ENCODE measurements around the gene EMILIN3.

EMILIN3 gene

GRCh38 chr20:41344477-41344876 lies 22.1 kb downstream of the EMILIN3 start:
- DNase-seq: no peak

DNA sequence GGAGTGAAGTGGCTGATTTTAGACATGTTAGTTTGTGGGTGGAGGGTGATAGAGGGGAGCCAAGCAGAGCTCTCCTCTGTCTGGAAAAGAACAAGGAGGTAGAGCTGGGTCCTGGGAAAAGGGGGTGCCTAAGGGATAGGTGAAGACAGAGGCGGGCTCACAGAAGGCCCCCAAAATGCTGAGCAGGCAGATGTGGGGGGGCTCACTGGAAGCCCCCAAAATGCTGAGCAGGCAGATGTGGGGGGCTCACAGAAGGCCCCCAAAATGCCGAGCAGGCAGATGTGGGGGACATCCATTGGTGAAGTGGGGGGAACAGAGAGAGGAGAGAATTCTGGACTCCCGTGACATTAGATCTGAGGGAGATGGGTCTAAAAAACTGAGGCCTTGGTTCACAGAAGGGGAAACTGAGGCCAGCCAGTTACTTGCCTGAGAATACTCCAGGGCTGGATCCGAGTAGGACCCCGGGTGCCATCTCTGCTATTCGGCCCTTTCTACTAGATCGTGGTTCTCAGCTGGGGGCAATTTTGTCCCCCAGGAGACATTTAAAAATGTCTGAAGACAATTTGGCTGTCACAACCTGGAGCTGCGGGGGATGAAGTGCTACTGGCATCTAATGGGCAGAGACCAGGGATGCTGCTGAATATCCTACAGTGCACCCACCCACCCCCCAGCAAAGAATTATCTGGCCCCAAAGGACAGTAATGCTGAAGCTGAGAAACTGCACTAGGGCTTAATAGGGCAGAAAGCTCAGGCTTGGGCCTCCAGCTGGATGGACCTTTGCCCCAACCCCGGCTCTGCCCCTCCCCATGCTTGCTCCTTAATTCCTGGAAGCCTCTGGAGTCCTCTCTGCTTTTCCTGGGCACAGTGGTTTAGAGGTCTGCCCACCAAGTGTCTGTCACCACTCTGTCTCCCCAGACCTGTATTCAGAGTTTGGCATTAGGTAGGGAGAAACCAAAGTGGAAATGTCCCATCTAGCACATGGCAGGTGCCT lies 23.8 kb downstream of the EMILIN3 start:
- DNase-seq: no peak

DNA sequence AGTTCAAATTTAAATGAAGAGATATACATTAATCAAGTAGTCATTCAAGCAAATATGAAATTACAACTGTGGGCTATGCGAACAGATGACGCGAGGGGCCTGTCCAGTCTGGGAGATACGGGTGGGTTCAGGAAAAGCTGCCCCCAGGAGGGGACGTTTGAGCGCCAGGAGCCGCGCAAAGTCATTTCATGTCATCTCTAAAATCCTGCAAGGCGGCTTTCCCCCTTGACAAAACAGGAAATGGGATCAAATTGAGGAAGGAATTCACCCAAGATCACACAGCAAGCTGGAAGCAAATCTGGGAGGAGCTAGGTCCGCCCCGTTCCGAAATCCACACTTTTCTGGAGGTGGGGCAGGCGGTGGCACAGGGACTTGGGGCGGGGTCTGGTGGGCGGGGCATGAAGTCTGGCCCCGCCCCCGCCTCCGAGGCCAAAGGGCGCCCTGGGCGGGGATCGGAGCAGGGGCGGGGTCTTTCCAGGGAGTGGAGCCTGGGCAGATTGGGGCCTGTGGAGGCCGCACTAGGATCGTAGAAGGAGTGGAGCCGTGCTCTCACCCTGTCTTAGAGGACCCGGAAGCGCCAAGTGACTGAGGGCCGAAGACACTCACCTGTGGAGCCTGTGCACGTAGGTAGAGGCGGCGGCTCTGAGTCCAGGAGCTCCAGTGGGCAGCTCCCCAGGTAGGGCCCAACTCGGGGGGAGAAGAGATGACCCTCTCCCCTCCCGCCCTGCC lies 26.1 kb downstream of the EMILIN3 start, which contains the start of gene LPIN3:
Gene LPIN3 (plus strand): TSS at position 495 of the 729 bp plus-strand sequence. CDS start 4,983 bp downstream, outside the sequence.
- peak; percentile 86 for DNase-seq

- peak; percentile 56 for DNase-seq
Observed at GRCh38 chr20:41339957-41340326, 26.7 kb downstream of the EMILIN3 start.

DNA sequence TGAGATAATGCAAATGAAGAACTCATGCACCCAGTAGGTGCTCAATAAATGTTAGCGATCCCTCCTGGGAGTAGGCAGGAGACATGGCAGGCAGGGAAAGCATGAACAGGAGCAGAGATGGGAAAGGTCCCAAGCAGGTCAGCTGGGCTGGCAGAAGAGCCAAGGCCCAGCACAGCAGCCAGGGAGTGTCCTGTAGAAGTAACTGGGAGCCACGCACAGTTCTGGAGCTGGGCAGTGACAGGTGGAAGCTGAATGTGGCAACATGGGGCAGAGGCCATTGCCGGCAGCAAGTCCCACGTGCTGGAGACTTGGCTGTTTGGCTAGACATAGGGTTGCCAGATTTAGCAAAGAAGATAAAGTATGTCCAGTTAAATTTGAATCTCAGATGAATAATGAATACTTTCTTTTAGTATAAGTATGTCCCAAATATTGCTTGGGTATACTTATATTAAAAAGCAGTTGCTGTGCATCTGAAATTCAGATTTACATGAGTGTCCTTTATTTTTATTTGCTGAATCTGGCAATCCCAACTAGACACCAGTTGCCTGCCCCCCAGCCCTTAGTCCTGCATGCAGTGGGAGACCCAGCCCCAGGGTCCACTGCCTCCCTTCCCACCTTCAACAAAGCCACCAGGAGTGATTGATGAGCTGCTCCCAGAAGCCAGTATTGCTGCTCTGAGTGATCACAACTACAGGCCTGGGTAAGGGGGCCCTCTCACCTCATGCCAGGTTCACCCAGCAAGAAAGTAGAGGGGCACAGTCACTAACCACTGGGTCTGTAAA lies 29.7 kb downstream of the EMILIN3 start:
- DNase-seq: no peak

DNA sequence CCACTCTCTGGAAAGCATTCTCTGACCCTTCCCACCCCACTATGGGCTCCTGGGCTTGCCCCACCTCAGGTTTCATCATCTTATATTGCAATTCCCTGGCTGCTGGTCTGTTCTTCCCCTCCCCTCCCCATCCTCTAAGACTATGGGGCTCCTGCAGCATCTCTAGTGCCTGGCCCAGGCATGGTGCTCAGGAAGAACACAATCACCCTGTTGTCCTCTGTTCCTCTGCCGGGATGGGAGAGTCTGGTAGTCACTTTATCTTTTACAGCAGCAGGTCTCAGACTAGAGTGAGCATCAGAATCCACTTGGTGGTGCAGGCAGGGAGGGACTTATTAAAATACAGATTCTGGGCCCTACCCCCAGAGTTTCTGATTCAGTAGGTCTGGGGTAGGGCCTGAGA lies 31.0 kb downstream of the EMILIN3 start:
- DNase-seq: no peak

DNA sequence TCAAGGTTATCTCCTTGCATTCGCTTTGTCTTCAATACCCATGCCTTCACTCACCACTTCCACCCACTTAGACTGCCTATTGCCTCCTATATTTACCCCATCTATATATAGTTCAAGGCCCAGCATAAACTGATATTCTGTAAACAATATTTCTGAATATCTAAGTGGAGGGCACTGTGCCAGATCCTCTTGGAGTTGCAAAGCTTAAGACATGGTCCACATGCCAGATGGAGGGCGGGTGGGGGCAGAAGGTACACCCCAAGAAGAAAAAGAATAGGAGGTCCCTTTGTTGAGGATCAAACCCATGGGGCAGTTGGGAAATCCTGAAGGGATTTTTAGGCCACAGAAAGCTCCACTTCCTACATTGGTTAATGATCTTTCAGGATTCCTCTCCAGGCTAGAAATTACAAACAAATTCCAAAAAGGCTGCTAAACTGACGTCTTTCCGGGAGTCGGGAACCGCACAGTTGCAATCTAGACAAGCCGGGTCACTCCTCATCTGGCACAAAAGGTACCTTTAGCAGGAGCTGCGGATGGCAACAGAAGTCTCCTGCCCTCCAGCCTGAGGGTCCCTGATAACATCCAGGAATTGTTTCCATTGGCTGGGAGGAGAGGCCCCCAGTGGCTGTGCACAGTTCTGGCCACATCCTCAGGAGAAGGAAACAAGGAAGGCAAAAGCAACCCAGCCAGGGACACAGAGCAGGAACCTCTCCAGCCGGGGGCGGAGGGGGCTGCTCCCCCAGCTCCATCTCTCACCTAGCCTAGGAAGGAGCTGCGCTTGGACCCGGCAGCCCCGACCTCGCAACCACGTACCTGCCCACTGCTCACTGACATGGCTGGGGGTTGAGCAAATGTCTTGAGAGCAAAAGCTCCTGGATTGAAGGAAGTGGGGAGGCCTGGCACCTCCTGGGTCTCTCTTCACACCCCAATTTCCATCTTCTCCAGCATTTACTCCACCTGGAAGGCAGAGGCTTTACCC lies 31.9 kb downstream of the EMILIN3 start:
- no peak for DNase-seq

DNA sequence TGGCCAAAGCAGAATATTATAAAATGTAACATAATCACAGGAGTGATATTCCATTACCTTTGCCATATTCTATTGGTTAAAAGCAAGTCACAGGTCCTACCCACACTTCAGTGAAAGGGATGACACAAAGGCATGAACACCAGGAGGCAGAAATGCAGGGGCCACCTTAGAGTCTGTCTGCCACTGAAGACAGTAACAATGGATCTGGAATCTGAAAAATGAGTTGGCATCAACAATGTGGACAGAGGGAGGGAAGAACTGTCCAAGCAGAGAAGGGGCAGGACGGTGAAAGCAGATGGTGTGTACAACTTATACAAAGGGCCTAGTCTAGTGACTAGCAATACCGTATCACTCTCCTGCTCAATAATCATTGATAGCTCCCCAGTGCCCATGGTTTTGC lies 32.6 kb downstream of the EMILIN3 start:
- no peak for DNase-seq

GRCh38 chr20:41331731-41332130 lies 34.9 kb downstream of the EMILIN3 start:
- DNase-seq: no peak

DNA sequence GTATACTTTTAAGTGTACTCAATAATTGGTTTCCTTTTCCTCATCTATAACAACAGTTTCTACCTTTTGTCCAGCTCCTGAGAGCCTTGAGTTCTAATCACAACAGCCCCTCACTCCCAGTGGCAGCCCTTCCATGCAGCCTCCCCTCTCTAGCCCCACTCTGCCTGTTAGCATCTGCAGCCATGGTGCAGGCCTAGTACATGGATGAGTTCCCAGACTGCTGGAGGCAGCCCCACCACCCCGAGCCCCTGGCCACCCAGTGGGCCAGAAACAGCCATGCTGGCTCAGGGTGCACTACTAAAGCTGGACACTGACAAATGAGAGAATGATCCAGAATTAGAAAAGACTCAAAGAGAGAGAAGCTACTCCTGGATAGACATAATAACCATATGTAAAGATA lies 35.7 kb downstream of the EMILIN3 start:
- no peak for DNase-seq

DNA sequence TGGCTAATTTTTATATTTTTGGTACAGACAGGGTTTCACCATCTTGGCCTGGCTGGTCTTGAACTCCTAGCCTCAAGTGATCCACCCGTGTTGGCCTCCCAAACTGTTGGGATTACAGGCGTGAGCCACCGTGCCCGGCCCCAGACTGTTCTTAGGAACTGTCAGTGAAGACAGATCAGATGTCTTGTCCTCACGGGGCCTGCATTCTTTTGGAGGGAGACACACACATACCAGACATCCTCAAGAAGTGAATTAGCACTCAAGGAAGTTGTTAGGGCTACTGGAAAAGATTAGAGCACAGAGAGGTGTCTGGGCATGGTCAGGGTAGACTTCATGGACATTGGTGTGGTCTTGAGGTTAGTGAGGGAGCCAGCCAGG lies 36.3 kb downstream of the EMILIN3 start:
- peak; percentile 80 for DNase-seq

GRCh38 chr20:41329435-41330342 lies 36.9 kb downstream of the EMILIN3 start:
- DNase-seq: peak; percentile 100

DNA sequence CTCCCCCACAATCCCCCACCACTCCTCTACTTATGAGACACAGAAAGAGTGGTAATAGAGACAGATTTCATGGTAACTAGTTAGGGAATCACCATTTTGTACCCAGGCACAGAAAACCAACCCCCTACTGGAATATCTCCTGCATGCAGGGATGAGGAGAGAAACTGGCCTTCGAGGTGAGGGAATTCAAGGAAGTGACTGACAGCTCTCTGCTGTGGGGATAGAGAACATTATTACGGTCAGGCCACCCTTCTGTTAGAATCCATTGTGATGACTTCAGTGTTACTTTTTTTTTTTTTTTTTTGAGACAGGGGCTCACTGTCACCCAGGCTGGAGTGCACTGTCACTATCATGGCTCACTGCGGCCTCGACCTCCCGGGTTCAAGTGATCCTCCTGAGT lies 39.4 kb downstream of the EMILIN3 start:
- no peak for DNase-seq

GRCh38 chr20:41320976-41321375 lies 45.6 kb downstream of the EMILIN3 start:
- DNase-seq: no peak

- no peak for DNase-seq
Observed at GRCh38 chr20:41320441-41320840, 46.2 kb downstream of the EMILIN3 start.

- DNase-seq: no peak
Observed at GRCh38 chr20:41318271-41318649, 48.4 kb downstream of the EMILIN3 start.

GRCh38 chr20:41317546-41318270 lies 48.9 kb downstream of the EMILIN3 start, which contains the start of gene ZHX3:
ZHX3 (minus strand) TSS chr20:41317731; CDS start chr20:41204916, 112,815 bp downstream.
- peak; percentile 96 for DNase-seq

DNA sequence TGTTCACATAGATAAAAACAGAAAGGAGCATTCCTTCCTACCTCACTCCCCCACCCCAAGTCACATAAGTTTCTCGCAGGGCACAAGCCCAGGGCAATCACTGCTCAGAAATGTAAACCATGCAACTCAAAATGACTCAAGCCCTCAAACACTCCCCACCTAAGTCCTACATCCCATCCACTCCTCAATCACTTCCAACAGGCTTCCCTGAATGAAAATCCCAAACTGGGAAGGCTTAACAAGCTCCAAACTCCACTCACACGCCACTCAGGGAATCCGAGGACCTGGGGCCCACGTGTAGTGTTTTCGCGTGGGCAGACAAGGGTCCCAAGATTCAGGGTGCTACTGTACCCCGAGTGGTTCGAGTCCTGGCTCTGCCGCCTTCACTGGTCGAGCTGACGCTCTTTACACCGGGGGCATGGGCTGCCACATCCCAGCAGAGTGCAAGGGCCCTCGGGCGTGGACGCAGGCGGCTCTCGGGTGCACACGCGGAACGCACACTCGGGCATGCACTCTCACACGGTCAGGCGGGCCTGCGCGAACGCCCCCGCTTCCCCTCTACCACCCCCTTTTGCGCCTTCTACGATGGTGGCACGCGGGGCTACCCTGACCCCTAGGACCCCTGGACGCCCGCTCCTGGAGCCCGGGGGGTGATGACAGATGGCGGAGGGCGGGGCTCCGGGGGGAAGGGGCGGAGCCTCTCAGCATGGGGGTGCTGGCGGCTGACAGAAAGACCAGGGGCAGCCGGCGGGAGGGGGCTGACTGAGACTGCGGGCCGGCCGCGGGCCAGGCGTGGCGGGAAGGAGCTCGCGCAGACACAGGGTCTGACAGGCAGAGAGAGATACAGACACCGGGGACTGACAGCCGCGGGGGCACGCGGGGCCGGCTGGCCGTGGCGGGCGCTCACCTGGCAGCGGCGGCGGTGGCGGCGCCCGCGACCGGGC lies 49.7 kb downstream of the EMILIN3 start:
- peak; percentile 95 for DNase-seq
